Measurements from ENCODE around the gene SYNDIG1.

Gene SYNDIG1

GRCh38 chr20:24588047-24588635 is 118.7 kb downstream of the SYNDIG1 start:
- DNase-seq = no peak

- DNase-seq = no peak
These were observed 119.4 kb downstream of the SYNDIG1 start for GRCh38 chr20:24588725-24589340.

- no peak for DNase-seq
These were observed 120.0 kb downstream of the SYNDIG1 start for GRCh38 chr20:24589381-24589780.

- no peak for DNase-seq
These were observed 120.4 kb downstream of the SYNDIG1 start for GRCh38 chr20:24589815-24590177.

GRCh38 chr20:24590178-24590982 is 121.0 kb downstream of the SYNDIG1 start:
- DNase-seq = no peak

GRCh38 chr20:24597051-24597450 is 127.6 kb downstream of the SYNDIG1 start:
- no peak for DNase-seq

GRCh38 chr20:24598346-24598745 is 128.9 kb downstream of the SYNDIG1 start:
- DNase-seq = no peak

- DNase-seq = no peak
These were observed 129.6 kb downstream of the SYNDIG1 start for GRCh38 chr20:24598996-24599395.

GRCh38 chr20:24600012-24600411 is 130.6 kb downstream of the SYNDIG1 start:
- DNase-seq = no peak

GRCh38 chr20:24603454-24603853 is 134.0 kb downstream of the SYNDIG1 start:
- no peak for DNase-seq

- DNase-seq = no peak
These were observed 135.7 kb downstream of the SYNDIG1 start for GRCh38 chr20:24604966-24605665.

- no peak for DNase-seq
These were observed 136.6 kb downstream of the SYNDIG1 start for GRCh38 chr20:24605937-24606455.

GRCh38 chr20:24607402-24607801 is 138.0 kb downstream of the SYNDIG1 start:
- DNase-seq = no peak

GRCh38 chr20:24608926-24609667 is 139.7 kb downstream of the SYNDIG1 start:
- DNase-seq = no peak

- DNase-seq = no peak
These were observed 140.3 kb downstream of the SYNDIG1 start for GRCh38 chr20:24609757-24610156.

- DNase-seq = no peak
These were observed 141.1 kb downstream of the SYNDIG1 start for GRCh38 chr20:24610341-24611115.

- DNase-seq = no peak
These were observed 142.1 kb downstream of the SYNDIG1 start for GRCh38 chr20:24611360-24612140.

GRCh38 chr20:24612799-24613775 is 143.7 kb downstream of the SYNDIG1 start:
- DNase-seq = no peak

- no peak for DNase-seq
These were observed 144.9 kb downstream of the SYNDIG1 start for GRCh38 chr20:24614341-24614740.

- no peak for DNase-seq
These were observed 145.9 kb downstream of the SYNDIG1 start for GRCh38 chr20:24615353-24615752.
